ENCODE results near the gene PRKCH. TPM values are rescaled to one million over a fixed set of nuclear protein-coding genes. Genes with fewer than 3 reads are reported as not detected.

PRKCH gene
- total RNA-seq, 1 experiment from 2014 or later, result 170 TPM

DNA sequence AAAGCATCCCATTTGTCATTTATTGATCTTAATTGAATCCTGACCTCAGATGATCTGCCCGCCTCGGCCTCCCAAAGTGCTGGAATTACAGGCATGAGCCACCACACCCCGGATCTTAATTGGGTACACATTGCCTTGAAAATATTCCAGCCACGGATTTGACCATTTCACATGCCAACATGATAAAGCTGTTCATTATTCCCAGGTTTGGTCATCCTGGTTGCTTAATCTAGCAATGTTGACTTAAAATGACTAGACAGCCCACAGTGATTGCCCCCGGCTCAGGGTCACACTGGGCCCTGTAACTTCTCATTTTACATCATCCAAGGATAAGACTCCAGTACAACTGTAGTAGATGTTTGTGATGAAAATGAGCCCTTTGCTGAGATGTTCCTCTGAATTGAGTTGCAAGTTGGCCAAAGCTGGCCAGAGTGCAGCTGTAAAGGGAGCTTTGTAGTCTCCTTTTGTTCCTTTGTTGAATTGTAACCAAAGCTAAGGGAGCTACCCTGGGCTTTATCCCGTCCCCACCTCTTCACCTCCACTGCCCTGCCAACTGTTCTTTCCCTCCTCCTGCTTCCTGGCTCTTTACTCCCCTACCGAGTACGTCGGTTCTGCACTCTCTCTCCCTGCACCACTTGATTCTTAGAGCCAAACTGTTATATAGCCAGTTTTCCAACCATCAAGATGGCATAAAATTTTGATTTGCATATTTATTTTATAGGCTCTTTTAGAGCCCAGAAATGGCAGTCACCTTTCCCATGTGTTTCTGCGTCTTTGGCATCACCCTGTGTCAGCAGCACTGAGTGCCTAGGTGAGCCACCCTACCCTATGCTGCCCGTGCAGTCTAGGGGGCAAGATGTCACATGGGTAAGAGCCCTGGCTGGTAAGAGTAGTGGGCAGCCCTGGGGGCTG, 232.6 kb downstream of the PRKCH start:
- DNase-seq, result peak; percentile 100

DNA sequence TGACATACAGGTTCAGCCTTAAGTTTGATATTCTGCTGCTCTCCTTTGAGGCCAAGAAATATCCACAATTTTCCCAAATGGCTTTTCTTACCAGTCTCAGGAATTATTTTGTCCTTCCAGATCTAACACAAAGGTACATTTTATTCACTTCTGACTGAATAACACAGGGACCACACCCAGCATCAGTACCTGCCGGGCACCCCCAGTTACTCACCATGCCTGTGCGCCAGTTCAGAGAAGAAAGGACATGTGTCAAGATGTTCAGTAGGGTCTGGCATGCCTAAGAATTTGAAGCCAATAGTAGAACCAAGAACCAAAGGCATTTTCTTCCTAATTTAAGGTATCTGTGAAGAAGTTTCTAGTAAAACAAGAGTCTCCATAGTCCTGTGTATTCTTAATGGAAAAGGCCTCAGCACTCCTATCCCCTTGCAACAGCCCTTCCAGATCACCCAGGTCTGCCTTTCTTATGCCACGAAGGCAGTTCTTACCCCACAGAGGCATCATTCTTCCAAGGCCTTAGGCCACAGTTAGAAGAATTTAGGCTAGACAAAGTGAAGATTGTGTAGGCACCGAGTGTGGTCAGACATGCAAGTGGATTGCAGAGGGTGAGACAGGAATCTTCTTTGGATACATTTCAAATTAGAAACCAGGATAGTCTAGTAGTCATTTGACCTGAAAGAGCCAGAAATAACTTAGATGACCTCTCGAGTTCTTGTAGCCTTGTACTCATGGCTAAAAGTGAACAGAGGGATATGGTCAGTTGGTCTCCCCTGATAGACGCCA, 233.9 kb downstream of the PRKCH start:
- Histone ChIP-seq H3K4me1 (ENCODE audit: insufficient read depth, low read length) (peaks cover 76% of the 10 kb centered on the region), H3K4me2 (ENCODE audit: low read length) (peak overlapping the region; percentile 48), H2AFZ (ENCODE audit: low read length) (no peak overlapping the region)

More for the DNA sequence above, 232.6 kb downstream of the PRKCH start:
- ATAC-seq, result peak; percentile 92
- ChIA-PET POLR2A (ENCODE audit: unreplicated experiment) (interaction anchor here (0.5 to 1.9 kb wide), 9 partner anchors 9 to 371 kb away, joined by 3 to 15 read pairs (median 6); partner anchors contain the start of gene HIF1A), CTCF (interaction anchor here (0.6 to 1.4 kb wide), 8 partner anchors 9 to 1568 kb away, joined by 3 to 8 read pairs (median 4); partner anchors contain the start of gene HIF1A)
- no peaks in the 10 kb centered on the region for H4K20me1 ChIP-seq (ENCODE audit: low read length)
- TF ChIP-seq, protein P1, sequence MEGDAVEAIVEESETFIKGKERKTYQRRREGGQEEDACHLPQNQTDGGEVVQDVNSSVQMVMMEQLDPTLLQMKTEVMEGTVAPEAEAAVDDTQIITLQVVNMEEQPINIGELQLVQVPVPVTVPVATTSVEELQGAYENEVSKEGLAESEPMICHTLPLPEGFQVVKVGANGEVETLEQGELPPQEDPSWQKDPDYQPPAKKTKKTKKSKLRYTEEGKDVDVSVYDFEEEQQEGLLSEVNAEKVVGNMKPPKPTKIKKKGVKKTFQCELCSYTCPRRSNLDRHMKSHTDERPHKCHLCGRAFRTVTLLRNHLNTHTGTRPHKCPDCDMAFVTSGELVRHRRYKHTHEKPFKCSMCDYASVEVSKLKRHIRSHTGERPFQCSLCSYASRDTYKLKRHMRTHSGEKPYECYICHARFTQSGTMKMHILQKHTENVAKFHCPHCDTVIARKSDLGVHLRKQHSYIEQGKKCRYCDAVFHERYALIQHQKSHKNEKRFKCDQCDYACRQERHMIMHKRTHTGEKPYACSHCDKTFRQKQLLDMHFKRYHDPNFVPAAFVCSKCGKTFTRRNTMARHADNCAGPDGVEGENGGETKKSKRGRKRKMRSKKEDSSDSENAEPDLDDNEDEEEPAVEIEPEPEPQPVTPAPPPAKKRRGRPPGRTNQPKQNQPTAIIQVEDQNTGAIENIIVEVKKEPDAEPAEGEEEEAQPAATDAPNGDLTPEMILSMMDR (conservative IDR thresholded peaks at IDR 0.05; ENCODE audit: low read depth, low read length), result no peak
- TF ChIP-seq EZH2phosphoT487 (IDR thresholded peaks at IDR 0.05; ENCODE audit: borderline replicate concordance, low read length), result no peak
- H3K4me1 ChIP-seq (ENCODE audit: insufficient read depth, low read length), result peaks cover 65% of the 10 kb centered on the region
- intact Hi-C loops (cut with micrococcal nuclease), result loop anchor here (1.0 kb wide), 4 partner anchors 8 to 82 kb away; no protein-coding TSS in a partner anchor
- peaks cover 10% of the 10 kb centered on the region for H3K36me3 ChIP-seq (ENCODE audit: low read depth, low read length)
- H3F3A ChIP-seq (ENCODE audit: low read length, unreplicated experiment), result peaks cover 14% of the 10 kb centered on the region
- H2AFZ ChIP-seq (ENCODE audit: low read length), result no peak overlapping the region
- H3K9me3 ChIP-seq (ENCODE audit: low read length), result no peaks in the 10 kb centered on the region
- H3K27ac ChIP-seq (ENCODE audit: low read length), result peak overlapping the region; percentile 95
- TSS peak; percentile 82 for BruUV-seq (replicated peaks)
- peaks cover 5% of the 10 kb centered on the region; the same call in 1 of the 2 replicates for H3K79me2 ChIP-seq (ENCODE audit: low read length)
- H3K4me2 ChIP-seq (ENCODE audit: low read length), result peak overlapping the region; percentile 48
- H3K27me3 ChIP-seq (ENCODE audit: low read length), result no peaks in the 10 kb centered on the region
- no peak overlapping the region; the same call in 1 of the 2 replicates for H3K4me3 ChIP-seq (ENCODE audit: low read length)
- peak overlapping the region; percentile 85 for H3K9ac ChIP-seq (ENCODE audit: low read length)
- H3K9me2 ChIP-seq (replicated peaks; ENCODE audit: low read length), result no peaks in the 10 kb centered on the region

More for the DNA sequence above, 233.9 kb downstream of the PRKCH start:
- Histone ChIP-seq H3K27me3 (ENCODE audit: low read length) (no peaks in the 10 kb centered on the region), H4K20me1 (ENCODE audit: low read length) (no peaks in the 10 kb centered on the region), H3K79me2 (ENCODE audit: low read length) (peaks cover 5% of the 10 kb centered on the region; the same call in 1 of the 2 replicates), H3K27ac (ENCODE audit: low read length) (peak overlapping the region; percentile 95), H3K9me3 (ENCODE audit: low read length) (no peaks in the 10 kb centered on the region), H3K9ac (ENCODE audit: low read length) (peak overlapping the region; percentile 85), H3K9me2 (replicated peaks; ENCODE audit: low read length) (no peaks in the 10 kb centered on the region), H3K36me3 (ENCODE audit: low read depth, low read length) (no peaks in the 10 kb centered on the region), H3K4me3 (ENCODE audit: low read length) (no peak overlapping the region), H3F3A (ENCODE audit: low read length, unreplicated experiment) (peaks cover 14% of the 10 kb centered on the region)
- DNase-seq (peak; percentile 54), ATAC-seq (no peak)
- CTCF ChIA-PET, result no interaction called here
- POLR2A ChIA-PET (ENCODE audit: unreplicated experiment), result interaction anchor here (1.0 kb wide), 1 partner anchor 30 kb away, joined by 7 read pairs; no protein-coding TSS in a partner anchor
- BruUV-seq (replicated peaks), result no TSS peak
- TF ChIP-seq, protein P1 (conservative IDR thresholded peaks at IDR 0.05; ENCODE audit: low read depth, low read length), result no peak
- TF ChIP-seq EZH2phosphoT487 (IDR thresholded peaks at IDR 0.05; ENCODE audit: borderline replicate concordance, low read length) (no peak), EZH2 (IDR thresholded peaks at IDR 0.05; ENCODE audit: low read length, unreplicated experiment) (no peak)
- intact Hi-C loops (cut with micrococcal nuclease), result no loop called here
